ENCODE results near the gene AP3B2.

AP3B2 gene

GRCh38 chr15:82697735-82698407, 11.8 kb downstream of the AP3B2 start:
- DNase-seq, result no peak

- DNase-seq, result no peak
Measured at GRCh38 chr15:82692171-82692570, 17.5 kb downstream of the AP3B2 start.

GRCh38 chr15:82689147-82689546, 20.5 kb downstream of the AP3B2 start:
- DNase-seq, result no peak

DNA sequence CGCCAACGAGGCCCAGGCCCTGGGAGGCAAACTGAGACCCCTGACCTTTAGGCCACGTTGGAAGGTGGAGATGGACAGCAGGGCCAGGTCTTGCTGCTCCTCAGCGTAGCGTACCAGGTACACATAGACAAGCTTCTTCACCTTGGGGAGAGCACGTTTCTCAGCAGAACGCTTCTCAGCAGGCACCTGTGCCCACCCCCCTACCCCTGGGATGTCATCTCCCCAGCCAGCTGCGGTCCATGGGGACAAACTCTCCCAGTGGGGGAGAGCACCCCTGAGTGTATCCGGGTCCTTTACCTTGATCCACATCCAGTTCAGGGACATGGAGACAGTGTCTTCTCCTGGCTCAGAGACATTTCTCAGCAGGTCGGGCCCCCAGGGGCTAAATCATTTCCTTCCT, 21.0 kb downstream of the AP3B2 start:
- DNase-seq, result no peak

GRCh38 chr15:82681371-82681770, 28.3 kb downstream of the AP3B2 start:
- no peak for DNase-seq

DNA sequence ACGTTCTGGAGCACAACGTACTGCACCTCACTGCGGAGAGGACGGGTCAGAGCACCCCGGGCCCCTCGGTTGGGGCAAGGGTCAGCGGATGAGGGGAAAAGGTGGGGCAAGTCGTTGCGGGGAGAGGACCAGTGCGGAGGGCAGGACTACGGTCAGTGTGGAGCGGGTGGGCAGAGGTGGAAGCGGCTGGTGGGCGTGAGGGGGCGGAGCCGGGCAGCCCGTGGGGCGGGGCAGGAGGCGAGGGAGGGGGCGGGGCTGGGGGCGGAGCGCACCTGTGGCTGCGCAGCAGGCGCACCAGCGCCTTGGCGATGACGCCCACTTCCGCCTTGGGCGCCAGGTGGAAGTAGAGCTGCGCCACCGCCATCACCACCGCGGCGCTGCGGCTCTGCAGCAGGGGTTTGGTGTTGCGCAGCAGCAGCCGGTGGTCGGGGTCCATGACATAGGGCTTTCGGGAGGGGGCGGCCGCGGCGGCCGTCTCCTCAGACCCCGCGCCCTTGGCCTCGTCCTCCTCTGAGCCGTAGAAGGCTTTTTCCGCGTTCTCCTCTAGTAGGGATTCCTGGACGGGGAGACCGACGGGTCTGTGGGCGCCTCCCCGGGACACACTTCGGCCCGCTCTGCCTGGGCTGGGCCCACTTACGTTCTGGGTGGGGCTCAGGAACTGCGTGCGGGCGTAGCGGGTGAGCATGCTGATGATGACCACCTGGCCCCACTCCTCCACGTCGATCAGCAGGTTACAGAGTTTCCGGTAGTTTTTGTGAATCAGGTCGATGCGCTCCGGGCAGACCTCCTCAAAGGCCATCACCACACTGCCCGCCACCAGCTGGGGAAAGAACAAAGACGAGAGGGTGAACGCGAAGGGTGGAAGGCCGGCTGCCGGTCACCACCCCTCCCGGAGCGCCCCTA, 29.2 kb downstream of the AP3B2 start:
- DNase-seq, result peak; percentile 15

DNA sequence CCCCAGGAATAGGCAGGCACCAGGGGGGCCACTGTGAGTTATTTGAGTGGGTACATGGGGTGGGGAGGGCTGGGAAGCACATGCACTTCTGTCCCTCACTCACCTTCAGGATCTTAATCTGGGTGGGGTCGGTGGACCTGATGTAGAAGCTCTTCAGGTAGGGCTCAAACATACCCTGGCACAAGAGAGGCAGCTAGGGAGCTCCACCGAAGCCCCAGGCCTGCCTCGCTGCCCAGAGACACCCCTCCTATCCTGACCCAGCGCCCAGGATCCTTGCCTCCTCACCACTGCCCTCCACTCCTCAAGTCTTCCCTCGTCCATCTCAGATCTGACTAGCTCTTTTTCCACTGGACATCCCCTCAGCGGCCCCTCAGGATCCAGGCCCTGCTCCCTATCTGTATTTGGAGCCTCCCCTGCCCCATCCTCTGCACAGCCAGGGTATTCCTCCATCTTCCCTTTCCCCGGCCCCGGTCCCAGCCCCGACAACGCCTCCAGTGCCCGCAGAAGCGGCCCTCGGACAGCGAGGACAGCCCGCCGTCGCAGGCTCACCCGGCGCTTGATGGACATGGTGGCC, 30.0 kb downstream of the AP3B2 start:
- no peak for DNase-seq

DNA sequence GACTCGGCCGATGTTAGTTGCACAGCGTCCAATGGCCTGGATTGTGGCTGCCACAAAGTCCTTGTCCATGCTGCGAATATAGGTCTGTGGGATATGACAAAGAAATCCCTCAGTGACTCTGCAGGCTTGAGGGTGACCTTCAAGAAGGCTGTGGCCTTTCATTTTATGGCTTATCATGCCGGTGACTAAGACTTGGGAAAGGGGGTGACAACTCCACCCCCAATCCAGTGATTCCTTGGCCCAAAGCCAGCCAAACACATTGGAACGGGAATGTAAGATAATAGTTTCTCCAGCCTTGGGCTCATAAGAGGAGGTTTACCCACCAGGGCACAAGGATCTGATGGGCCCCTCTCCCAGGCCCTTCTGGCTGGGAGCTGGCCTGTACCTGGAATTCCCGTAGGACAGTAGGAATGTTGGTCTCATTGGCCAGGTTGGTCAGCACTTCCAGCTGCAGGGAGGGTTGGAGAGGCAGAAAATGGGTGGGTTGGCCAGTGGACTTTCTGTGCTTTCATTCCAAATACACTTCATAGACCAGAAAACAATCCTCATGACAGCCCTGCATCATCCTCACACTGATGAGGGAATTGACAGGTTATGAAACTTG, 31.9 kb downstream of the AP3B2 start:
- no peak for DNase-seq

DNA sequence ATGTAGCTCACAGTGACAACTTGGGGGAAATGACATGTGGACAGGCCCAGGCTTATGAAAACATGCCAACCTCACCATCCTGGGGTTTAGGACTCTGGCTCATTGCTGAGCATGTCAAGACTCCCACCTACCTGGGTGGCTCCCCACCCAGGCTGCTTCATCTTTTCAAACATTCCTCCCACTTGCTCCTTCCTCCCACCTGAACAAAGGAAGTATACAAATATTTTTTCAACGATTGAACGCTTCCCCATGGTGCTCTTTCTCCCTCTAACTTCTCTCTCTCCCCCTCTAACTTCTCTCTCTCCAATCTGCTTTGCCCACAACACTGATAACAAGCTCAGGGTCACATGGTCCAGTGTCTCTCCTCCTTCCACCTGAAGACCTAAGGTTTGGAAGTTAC, 34.8 kb downstream of the AP3B2 start:
- no peak for DNase-seq

GRCh38 chr15:82670699-82671098, 39.0 kb downstream of the AP3B2 start:
- DNase-seq, result no peak

DNA sequence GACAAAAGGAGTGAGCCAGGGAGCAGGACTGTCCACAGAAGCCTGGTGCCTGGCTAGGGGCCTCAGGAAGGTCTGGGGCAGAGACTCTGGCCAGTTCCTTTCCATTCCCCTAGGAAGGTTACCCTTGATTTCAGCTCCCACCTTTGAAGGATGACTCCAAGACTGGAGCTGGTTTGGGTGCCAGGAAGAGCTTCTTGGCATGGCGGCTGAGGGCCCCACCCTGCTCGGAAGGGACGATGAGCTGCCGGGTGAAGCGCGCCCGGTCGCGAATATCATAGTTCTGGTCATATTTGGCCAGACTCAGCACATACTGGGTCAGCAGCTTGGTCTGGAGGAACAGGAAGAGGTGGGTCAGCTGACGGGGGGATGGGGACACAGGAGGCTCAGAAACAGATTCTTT, 43.1 kb downstream of the AP3B2 start:
- DNase-seq, result no peak

DNA sequence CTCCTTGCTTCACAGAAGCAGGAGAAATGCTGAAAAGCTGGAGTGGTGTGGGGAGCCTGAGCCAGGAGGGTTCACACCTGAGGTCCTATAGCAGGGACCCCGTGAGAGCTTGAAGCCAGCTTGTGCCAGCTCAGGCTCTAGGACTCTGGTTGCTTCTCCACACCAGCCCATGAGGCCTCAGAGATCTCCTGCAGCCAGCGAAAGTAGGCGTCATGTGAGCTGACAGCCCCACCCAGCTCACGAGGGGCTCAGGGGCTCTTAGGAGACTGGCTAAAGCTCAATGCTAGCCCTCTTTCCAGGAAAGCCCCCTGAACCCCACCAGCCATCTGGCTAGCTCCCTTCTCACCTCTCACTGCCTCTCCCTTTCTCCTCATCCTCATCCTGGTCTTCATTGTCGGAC, 45.7 kb downstream of the AP3B2 start:
- no peak for DNase-seq

GRCh38 chr15:82663186-82663600, 46.5 kb downstream of the AP3B2 start:
- DNase-seq, result no peak

GRCh38 chr15:82662641-82663040, 47.0 kb downstream of the AP3B2 start:
- DNase-seq, result no peak

- no peak for DNase-seq
Measured at GRCh38 chr15:82660378-82660777, 49.3 kb downstream of the AP3B2 start.

GRCh38 chr15:82656641-82657266, 52.9 kb downstream of the AP3B2 start:
- no peak for DNase-seq

GRCh38 chr15:82655606-82656005, 54.1 kb downstream of the AP3B2 start:
- DNase-seq, result no peak

- DNase-seq, result no peak
Measured at GRCh38 chr15:82653483-82654168, 56.0 kb downstream of the AP3B2 start.

DNA sequence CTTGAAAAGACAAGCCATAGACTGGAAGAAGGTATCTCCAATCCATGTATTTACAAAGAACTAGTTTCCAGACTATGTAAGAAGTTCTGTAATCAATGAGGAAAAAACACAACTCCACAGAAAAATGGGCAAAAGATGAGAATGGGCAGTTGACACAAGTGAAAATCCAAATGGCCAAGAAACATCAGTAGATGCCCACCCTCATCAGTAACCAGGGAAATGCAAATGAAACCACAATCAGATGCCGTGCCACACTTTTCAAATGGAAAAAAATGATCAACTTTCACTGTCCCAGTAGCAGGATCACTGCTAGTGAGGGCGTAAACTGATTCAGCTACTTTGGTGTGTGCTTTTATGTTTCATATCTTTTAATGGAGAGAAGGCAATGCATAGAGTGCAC, 58.0 kb downstream of the AP3B2 start:
- no peak for DNase-seq

DNA sequence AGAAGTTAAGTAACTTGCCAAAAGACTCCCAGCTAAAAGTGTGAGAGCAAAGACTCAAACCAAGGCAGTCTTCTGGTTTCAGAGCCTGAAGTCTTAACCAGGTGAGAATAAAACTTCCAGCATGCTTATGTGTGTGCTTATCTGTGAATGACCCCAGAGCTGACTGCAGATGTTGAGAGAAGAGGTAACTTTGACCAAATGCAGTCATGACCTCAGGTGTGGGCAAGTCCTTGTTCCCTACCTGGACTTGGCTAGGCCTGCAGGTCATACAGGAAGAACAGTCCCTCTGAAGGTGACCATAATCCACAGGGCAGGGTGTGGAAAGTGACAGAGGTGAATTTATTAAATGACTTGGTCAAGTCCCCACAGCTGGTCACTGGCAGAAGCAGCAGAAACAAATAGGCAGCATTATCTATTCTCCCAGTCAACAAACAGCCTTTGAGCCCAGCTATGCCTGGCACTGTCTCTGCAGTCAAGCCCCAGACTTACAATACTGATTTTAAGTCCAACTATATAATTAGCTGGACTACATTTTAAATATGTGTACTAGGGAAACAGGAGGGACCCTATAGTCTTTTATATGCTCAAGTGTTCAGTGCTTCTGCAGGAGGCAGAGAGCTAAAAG, 59.5 kb downstream of the AP3B2 start:
- no peak for DNase-seq

DNA sequence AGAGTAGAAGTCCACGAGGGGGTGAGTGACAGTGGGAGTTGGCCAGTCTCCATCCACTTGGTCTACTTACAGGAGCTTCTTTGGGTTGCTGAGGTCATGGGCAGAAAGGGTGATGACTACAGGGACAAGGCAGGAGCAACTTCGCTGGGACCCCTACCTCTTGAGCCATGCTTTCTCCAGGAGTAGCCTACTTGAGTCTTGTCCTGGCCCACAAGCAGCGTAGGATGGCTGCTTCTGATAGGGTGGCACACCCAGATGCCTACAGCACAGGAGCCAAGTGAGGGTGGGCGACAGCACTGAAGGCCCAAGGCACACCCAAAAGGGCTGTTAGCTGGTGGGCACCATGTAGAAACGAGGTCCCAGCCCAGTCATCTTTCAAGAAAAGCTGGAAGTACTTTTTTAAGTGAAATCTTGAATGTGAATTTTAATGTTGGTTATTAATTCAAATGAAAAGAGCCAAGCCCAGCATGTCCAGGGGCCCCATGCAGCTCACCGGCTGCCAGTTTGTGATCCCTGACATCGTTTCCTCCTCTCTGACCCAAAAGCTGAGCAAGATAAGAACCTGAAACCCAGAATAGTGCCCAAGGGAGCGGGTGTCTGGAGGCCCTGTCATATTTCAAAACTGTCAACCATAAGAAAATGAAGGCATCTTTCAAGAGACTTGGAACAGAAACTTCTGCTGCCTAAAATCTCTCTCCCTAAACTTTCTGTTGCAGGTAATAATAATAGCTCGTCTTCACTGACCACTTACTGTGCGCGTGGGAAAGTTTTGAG, 60.3 kb downstream of the AP3B2 start:
- no peak for DNase-seq
